Muscle of back (tissue), 11 donors: Measurements from ENCODE around the gene SNUPN. TPM values are rescaled to one million over a fixed set of nuclear protein-coding genes. Genes with fewer than 3 reads are reported as not detected.
"Not testable (repeated sequence)": the region's sequence is repeated elsewhere in the genome, so short reads cannot be mapped to it uniquely, and the experiment has no call there.

Experiments used
- DNase-seq, 3 donors: peaks; one replicate each; pipeline versions ENCODE4 v3.0.0 to v3.0.0-alpha.2; 2013
- polyA plus RNA-seq, 10 donors: library from polyadenylated mRNA; unstranded; fragments of 120-200 nt; gene quantifications; one replicate each; pipeline ENCODE4 v1.2.1, GENCODE V29; 2013; ENCODE audit not compliant: insufficient read length in 10 of 10

SNUPN gene
- polyA plus RNA-seq, 10 donors = 16.7 to 25.5 (median 20.2) TPM

- DNase-seq = peak in 1 of 3 donors; percentile 30
Observed at GRCh38 chr15:75639191-75639708, 13.7 kb upstream of the SNUPN start.

GRCh38 chr15:75637245-75638009, 11.9 kb upstream of the SNUPN start:
- DNase-seq = no peak

- DNase-seq = no peak
Observed at GRCh38 chr15:75636026-75636425, 10.5 kb upstream of the SNUPN start.

GRCh38 chr15:75633922-75634321, 8.4 kb upstream of the SNUPN start:
- DNase-seq = not testable (repeated sequence)

- no peak for DNase-seq
Observed at GRCh38 chr15:75631935-75632334, 6.4 kb upstream of the SNUPN start.

GRCh38 chr15:75622505-75622904, 3.0 kb downstream of the SNUPN start:
- DNase-seq = peak in 1 of 3 donors; percentile 30

- peak; percentile 93 to 97 (median 95) for DNase-seq
Observed at GRCh38 chr15:75620841-75621391, 4.6 kb downstream of the SNUPN start.

- DNase-seq = peak; percentile 78 to 94 (median 86)
Observed at GRCh38 chr15:75620058-75620820, 5.3 kb downstream of the SNUPN start.

GRCh38 chr15:75616766-75617165, 8.8 kb downstream of the SNUPN start:
- DNase-seq = no peak

- DNase-seq = no peak
Observed at GRCh38 chr15:75606711-75607699, 18.5 kb downstream of the SNUPN start.

GRCh38 chr15:75606026-75606425, 19.5 kb downstream of the SNUPN start:
- no peak for DNase-seq

- DNase-seq = no peak
Observed at GRCh38 chr15:75599401-75599800, 26.1 kb downstream of the SNUPN start.

GRCh38 chr15:75598361-75598760, 27.2 kb downstream of the SNUPN start:
- DNase-seq = no peak

- DNase-seq = peak in 1 of 3 donors; percentile 27
Observed at GRCh38 chr15:75597667-75598341, 27.7 kb downstream of the SNUPN start.

GRCh38 chr15:75596703-75597345, 28.7 kb downstream of the SNUPN start:
- DNase-seq = no peak

GRCh38 chr15:75594276-75594675, 31.2 kb downstream of the SNUPN start:
- DNase-seq = no peak

- no peak for DNase-seq
Observed at GRCh38 chr15:75591655-75592364, 33.7 kb downstream of the SNUPN start.

GRCh38 chr15:75590239-75590638, 35.3 kb downstream of the SNUPN start:
- DNase-seq = no peak

GRCh38 chr15:75589071-75589470, 36.5 kb downstream of the SNUPN start:
- DNase-seq = no peak
